HUDEP-2 (cell line): ENCODE results near the gene LYRM4.
A peak's percentile ranks its signal among the peaks of the same experiment; 100 is the strongest.

Source experiments
- DNase-seq, 76 experiments: peaks; one replicate each; lab custom pipeline; 2025; ENCODE audit not compliant: unreplicated experiment in 76 of 76; lab: John Stamatoyannopoulos, UW

The LYRM4 gene

GRCh38 chr6:5282191-5282623, 21.5 kb upstream of the LYRM4 start:
- no peak for DNase-seq

GRCh38 chr6:5280920-5281319, 20.2 kb upstream of the LYRM4 start:
- no peak for DNase-seq

- DNase-seq: no peak
Observed at GRCh38 chr6:5279891-5280338, 19.2 kb upstream of the LYRM4 start.

GRCh38 chr6:5278565-5279120, 17.9 kb upstream of the LYRM4 start:
- no peak for DNase-seq

GRCh38 chr6:5278047-5278446, 17.3 kb upstream of the LYRM4 start:
- DNase-seq: no peak

GRCh38 chr6:5277589-5277988, 16.8 kb upstream of the LYRM4 start:
- DNase-seq: no peak

GRCh38 chr6:5276581-5276980, 15.8 kb upstream of the LYRM4 start:
- no peak for DNase-seq

GRCh38 chr6:5275497-5275896, 14.7 kb upstream of the LYRM4 start:
- DNase-seq: no peak

- no peak for DNase-seq
Observed at GRCh38 chr6:5274231-5274630, 13.5 kb upstream of the LYRM4 start.

- DNase-seq: no peak
Observed at GRCh38 chr6:5271926-5272325, 11.2 kb upstream of the LYRM4 start.

GRCh38 chr6:5270093-5270680, 9.4 kb upstream of the LYRM4 start:
- DNase-seq: peak in 17 of 76 experiments; percentile 5 to 59 (median 24)

- DNase-seq: no peak
Observed at GRCh38 chr6:5266423-5266822, 5.7 kb upstream of the LYRM4 start.

- DNase-seq: peak in 4 of 76 experiments; percentile 13 to 34 (median 20)
Observed at GRCh38 chr6:5261545-5262109, 877 bp upstream of the LYRM4 start.

GRCh38 chr6:5260111-5260620, 584 bp downstream of the LYRM4 start:
- peak in 72 of 76 experiments; percentile 24 to 97 (median 69) for DNase-seq

GRCh38 chr6:5259428-5259827, 1.3 kb downstream of the LYRM4 start:
- DNase-seq: no peak

- no peak for DNase-seq
Observed at GRCh38 chr6:5257400-5257799, 3.4 kb downstream of the LYRM4 start.

- DNase-seq: no peak
Observed at GRCh38 chr6:5256952-5257351, 3.8 kb downstream of the LYRM4 start.

- DNase-seq: no peak
Observed at GRCh38 chr6:5250911-5251310, 9.8 kb downstream of the LYRM4 start.

GRCh38 chr6:5250451-5250850, 10.3 kb downstream of the LYRM4 start:
- no peak for DNase-seq

GRCh38 chr6:5249451-5250122, 11.2 kb downstream of the LYRM4 start:
- DNase-seq: no peak

GRCh38 chr6:5248302-5249098, 12.2 kb downstream of the LYRM4 start:
- DNase-seq: no peak
